Measurements from ENCODE around the gene HSD11B2.

HSD11B2 gene

DNA sequence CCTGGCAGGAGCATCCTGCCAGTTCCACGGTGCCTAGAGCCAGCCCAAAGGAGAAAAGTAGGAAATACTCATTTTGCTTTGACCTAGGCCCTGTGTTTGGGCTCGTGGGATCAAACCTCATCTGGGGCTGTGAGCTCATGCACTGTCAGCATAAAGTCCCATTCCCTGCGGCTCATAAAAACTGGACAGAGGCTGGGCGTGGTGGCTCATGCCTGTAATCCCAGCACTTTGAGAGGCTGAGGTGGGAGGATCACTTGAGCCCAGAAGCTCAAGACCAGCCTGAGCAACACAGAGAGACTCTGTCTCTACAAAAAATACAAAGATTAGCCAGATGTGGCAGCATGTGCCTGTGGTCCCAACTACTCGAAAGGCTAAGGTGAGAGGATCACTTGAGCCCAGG lies 32.1 kb downstream of the HSD11B2 start:
- H3K27ac ChIP-seq (ENCODE audit: low read depth, low read length, poor library complexity, severe bottlenecking), result no peak overlapping the region
- H3K9ac ChIP-seq (ENCODE audit: low read length), result no peak overlapping the region
- no peaks in the 10 kb centered on the region; the same call in 1 of the 2 replicates for H3K36me3 ChIP-seq (ENCODE audit: insufficient read depth, low read length)
- no peak overlapping the region for H3K4me3 ChIP-seq (ENCODE audit: low read depth, low read length, poor library complexity, severe bottlenecking)
- H3K27me3 ChIP-seq (ENCODE audit: insufficient read depth, low read length), result no peaks in the 10 kb centered on the region
- no peak overlapping the region for H2AFZ ChIP-seq (ENCODE audit: low read length)
- peaks cover 9% of the 10 kb centered on the region for H3K79me2 ChIP-seq (ENCODE audit: insufficient read depth, low read length)
- no peaks in the 10 kb centered on the region; the same call in 1 of the 2 replicates for H4K20me1 ChIP-seq (ENCODE audit: insufficient read depth, low read length)
- no peak for TF ChIP-seq EZH2 (IDR thresholded peaks at IDR 0.05; ENCODE audit: borderline replicate concordance, low read length)
- TF ChIP-seq, protein P1, sequence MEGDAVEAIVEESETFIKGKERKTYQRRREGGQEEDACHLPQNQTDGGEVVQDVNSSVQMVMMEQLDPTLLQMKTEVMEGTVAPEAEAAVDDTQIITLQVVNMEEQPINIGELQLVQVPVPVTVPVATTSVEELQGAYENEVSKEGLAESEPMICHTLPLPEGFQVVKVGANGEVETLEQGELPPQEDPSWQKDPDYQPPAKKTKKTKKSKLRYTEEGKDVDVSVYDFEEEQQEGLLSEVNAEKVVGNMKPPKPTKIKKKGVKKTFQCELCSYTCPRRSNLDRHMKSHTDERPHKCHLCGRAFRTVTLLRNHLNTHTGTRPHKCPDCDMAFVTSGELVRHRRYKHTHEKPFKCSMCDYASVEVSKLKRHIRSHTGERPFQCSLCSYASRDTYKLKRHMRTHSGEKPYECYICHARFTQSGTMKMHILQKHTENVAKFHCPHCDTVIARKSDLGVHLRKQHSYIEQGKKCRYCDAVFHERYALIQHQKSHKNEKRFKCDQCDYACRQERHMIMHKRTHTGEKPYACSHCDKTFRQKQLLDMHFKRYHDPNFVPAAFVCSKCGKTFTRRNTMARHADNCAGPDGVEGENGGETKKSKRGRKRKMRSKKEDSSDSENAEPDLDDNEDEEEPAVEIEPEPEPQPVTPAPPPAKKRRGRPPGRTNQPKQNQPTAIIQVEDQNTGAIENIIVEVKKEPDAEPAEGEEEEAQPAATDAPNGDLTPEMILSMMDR (IDR thresholded peaks at IDR 0.05; ENCODE audit: low read length), result no peak
- H3K4me2 ChIP-seq (ENCODE audit: low read length), result no peak overlapping the region
- H3F3A ChIP-seq (ENCODE audit: insufficient read depth, low read length), result no peaks in the 10 kb centered on the region
- H3K4me1 ChIP-seq (ENCODE audit: insufficient read depth, low read length, severe bottlenecking), result no peaks in the 10 kb centered on the region
- no peaks in the 10 kb centered on the region for H3K9me2 ChIP-seq (ENCODE audit: low read depth, low read length)
- H3K9me3 ChIP-seq (ENCODE audit: low read length), result no peaks in the 10 kb centered on the region

DNA sequence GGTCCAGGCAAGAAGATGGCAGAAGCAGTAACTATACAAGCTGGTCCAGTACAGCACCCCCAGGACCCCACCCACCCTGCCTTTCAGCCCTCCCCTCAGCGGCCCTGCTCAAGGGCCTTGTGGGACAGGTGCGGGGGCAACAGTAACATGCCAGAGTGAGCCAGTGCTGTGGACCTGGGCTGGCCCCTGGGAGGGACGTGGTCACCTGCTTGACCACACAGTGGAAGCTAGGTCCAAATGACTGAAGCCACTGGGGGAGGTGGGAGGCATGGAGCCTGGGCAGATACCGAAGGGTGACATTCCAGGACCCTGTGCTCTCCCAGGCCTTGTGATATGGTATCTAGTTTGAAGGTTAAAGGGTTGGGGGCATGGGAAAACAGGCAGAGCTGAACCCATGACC lies 32.8 kb downstream of the HSD11B2 start:
- H3K9me2 ChIP-seq (ENCODE audit: low read depth, low read length), result no peaks in the 10 kb centered on the region
- H3K4me2 ChIP-seq (ENCODE audit: low read length), result no peak overlapping the region
- H3K36me3 ChIP-seq (ENCODE audit: insufficient read depth, low read length), result no peaks in the 10 kb centered on the region; the same call in 1 of the 2 replicates
- no peaks in the 10 kb centered on the region for H3K9me3 ChIP-seq (ENCODE audit: low read length)
- peaks cover 9% of the 10 kb centered on the region for H3K79me2 ChIP-seq (ENCODE audit: insufficient read depth, low read length)
- H3K27ac ChIP-seq (ENCODE audit: low read depth, low read length, poor library complexity, severe bottlenecking), result no peak overlapping the region
- H3K4me1 ChIP-seq (ENCODE audit: insufficient read depth, low read length, severe bottlenecking), result no peaks in the 10 kb centered on the region
- H3F3A ChIP-seq (ENCODE audit: insufficient read depth, low read length), result no peaks in the 10 kb centered on the region
- H3K4me3 ChIP-seq (ENCODE audit: low read depth, low read length, poor library complexity, severe bottlenecking), result no peak overlapping the region
- no peaks in the 10 kb centered on the region for H3K27me3 ChIP-seq (ENCODE audit: insufficient read depth, low read length)
- TF ChIP-seq, protein P1 (IDR thresholded peaks at IDR 0.05; ENCODE audit: low read length), result no peak
- no peak for TF ChIP-seq EZH2 (IDR thresholded peaks at IDR 0.05; ENCODE audit: borderline replicate concordance, low read length)
- H3K9ac ChIP-seq (ENCODE audit: low read length), result no peak overlapping the region
- no peak overlapping the region for H2AFZ ChIP-seq (ENCODE audit: low read length)
- H4K20me1 ChIP-seq (ENCODE audit: insufficient read depth, low read length), result no peaks in the 10 kb centered on the region; the same call in 1 of the 2 replicates

DNA sequence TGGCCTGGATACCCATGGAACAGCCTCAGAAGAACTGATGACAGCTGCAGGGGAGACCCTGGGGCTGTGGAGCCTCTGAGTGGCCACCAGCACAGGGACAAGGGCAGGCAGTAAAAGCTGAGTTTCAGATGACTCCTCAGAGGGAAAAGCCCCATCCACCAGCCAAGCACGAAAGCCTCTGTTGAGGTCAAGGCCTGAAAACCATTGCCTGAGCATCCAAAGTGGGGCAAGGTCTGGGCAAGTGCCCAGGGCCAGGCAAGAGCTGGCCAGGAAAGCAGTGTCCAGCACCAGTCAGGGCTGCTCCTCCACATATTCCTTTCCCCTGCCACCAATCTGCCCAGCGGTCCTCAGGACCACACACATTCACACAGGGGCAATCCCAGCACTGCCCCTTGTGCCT lies 33.6 kb downstream of the HSD11B2 start:
- Histone ChIP-seq H2AFZ (ENCODE audit: low read length) (no peak overlapping the region), H3F3A (ENCODE audit: insufficient read depth, low read length) (no peaks in the 10 kb centered on the region), H3K9me2 (ENCODE audit: low read depth, low read length) (no peaks in the 10 kb centered on the region), H3K9ac (ENCODE audit: low read length) (no peak overlapping the region), H4K20me1 (ENCODE audit: insufficient read depth, low read length) (no peaks in the 10 kb centered on the region; the same call in 1 of the 2 replicates), H3K9me3 (ENCODE audit: low read length) (no peaks in the 10 kb centered on the region), H3K4me2 (ENCODE audit: low read length) (no peak overlapping the region), H3K4me1 (ENCODE audit: insufficient read depth, low read length, severe bottlenecking) (no peaks in the 10 kb centered on the region), H3K4me3 (ENCODE audit: low read depth, low read length, poor library complexity, severe bottlenecking) (no peak overlapping the region), H3K79me2 (ENCODE audit: insufficient read depth, low read length) (peaks cover 12% of the 10 kb centered on the region), H3K27me3 (ENCODE audit: insufficient read depth, low read length) (no peaks in the 10 kb centered on the region), H3K27ac (ENCODE audit: low read depth, low read length, poor library complexity, severe bottlenecking) (no peak overlapping the region), H3K36me3 (ENCODE audit: insufficient read depth, low read length) (no peaks in the 10 kb centered on the region; the same call in 1 of the 2 replicates)
- no peak for TF ChIP-seq EZH2 (IDR thresholded peaks at IDR 0.05; ENCODE audit: borderline replicate concordance, low read length)
- TF ChIP-seq, protein P1 (IDR thresholded peaks at IDR 0.05; ENCODE audit: low read length), result no peak
